ENCODE measurements around the gene AGBL1.

Gene AGBL1

GRCh38 chr15:86327230-86327865 lies 247.7 kb downstream of the AGBL1 start:
- DNase-seq (ENCODE audit: low read depth): no peak
- no peak overlapping the region for H3K4me3 ChIP-seq (ENCODE audit: low read depth, low read length)
- TF ChIP-seq CTCF (IDR thresholded peaks at IDR 0.05; ENCODE audit: insufficient read depth, low read depth, low read length, missing control alignments): no peak

GRCh38 chr15:86328658-86329057 lies 249.0 kb downstream of the AGBL1 start:
- DNase-seq (ENCODE audit: low read depth): no peak
- H3K4me3 ChIP-seq (ENCODE audit: low read depth, low read length): no peak overlapping the region
- no peak for TF ChIP-seq CTCF (IDR thresholded peaks at IDR 0.05; ENCODE audit: insufficient read depth, low read depth, low read length, missing control alignments)

- H3K4me3 ChIP-seq (ENCODE audit: low read depth, low read length): no peak overlapping the region
- no peak for DNase-seq (ENCODE audit: low read depth)
- no peak for TF ChIP-seq CTCF (IDR thresholded peaks at IDR 0.05; ENCODE audit: insufficient read depth, low read depth, low read length, missing control alignments)
These were observed 249.8 kb downstream of the AGBL1 start for GRCh38 chr15:86329311-86330013.

- no peak for TF ChIP-seq CTCF (IDR thresholded peaks at IDR 0.05; ENCODE audit: insufficient read depth, low read depth, low read length, missing control alignments)
- DNase-seq (ENCODE audit: low read depth): no peak
- H3K4me3 ChIP-seq (ENCODE audit: low read depth, low read length): no peak overlapping the region
These were observed 254.1 kb downstream of the AGBL1 start for GRCh38 chr15:86333819-86334218.

- H3K4me3 ChIP-seq (ENCODE audit: low read depth, low read length): no peak overlapping the region
- no peak for TF ChIP-seq CTCF (IDR thresholded peaks at IDR 0.05; ENCODE audit: insufficient read depth, low read depth, low read length, missing control alignments)
- DNase-seq (ENCODE audit: low read depth): no peak
These were observed 256.5 kb downstream of the AGBL1 start for GRCh38 chr15:86336051-86336788.

GRCh38 chr15:86337071-86337470 lies 257.4 kb downstream of the AGBL1 start:
- no peak overlapping the region for H3K4me3 ChIP-seq (ENCODE audit: low read depth, low read length)
- no peak for TF ChIP-seq CTCF (IDR thresholded peaks at IDR 0.05; ENCODE audit: insufficient read depth, low read depth, low read length, missing control alignments)
- DNase-seq (ENCODE audit: low read depth): no peak
